NAMALWA (cell line): ENCODE data around the gene ACTC1.
"Not testable (repeated sequence)": the region's sequence is repeated elsewhere in the genome, so short reads cannot be mapped to it uniquely, and the experiment has no call there.

ENCODE experiments used
- DNase-seq: peaks from one replicate; pipeline ENCODE4 v3.0.0-alpha.2; 2015; ENCODE audit warnings: low spot score

Gene ACTC1

GRCh38 chr15:34795267-34796081, at the start of gene ACTC1:
Gene ACTC1, minus strand, starts transcription at chr15:34795549. Its CDS starts 741 bp downstream, at chr15:34794808.
- no peak for DNase-seq

- DNase-seq, result no peak
These were observed 45.9 kb upstream of the ACTC1 start for GRCh38 chr15:34841262-34841725.

- DNase-seq, result no peak
These were observed 42.9 kb upstream of the ACTC1 start for GRCh38 chr15:34838282-34838681.

GRCh38 chr15:34837246-34838016, 42.1 kb upstream of the ACTC1 start:
- no peak for DNase-seq

GRCh38 chr15:34828145-34828911, 33.0 kb upstream of the ACTC1 start:
- DNase-seq, result no peak

- DNase-seq, result no peak
These were observed 26.5 kb upstream of the ACTC1 start for GRCh38 chr15:34821831-34822230.

GRCh38 chr15:34820110-34820509, 24.8 kb upstream of the ACTC1 start:
- DNase-seq, result no peak

GRCh38 chr15:34818526-34818925, 23.2 kb upstream of the ACTC1 start:
- no peak for DNase-seq

- DNase-seq, result no peak
These were observed 20.5 kb upstream of the ACTC1 start for GRCh38 chr15:34815836-34816235.

GRCh38 chr15:34813446-34814190, 18.3 kb upstream of the ACTC1 start:
- no peak for DNase-seq

- DNase-seq, result not testable (repeated sequence)
These were observed 17.6 kb upstream of the ACTC1 start for GRCh38 chr15:34812868-34813365.

- DNase-seq, result no peak
These were observed 17.0 kb upstream of the ACTC1 start for GRCh38 chr15:34812369-34812768.

GRCh38 chr15:34810443-34811129, 15.2 kb upstream of the ACTC1 start:
- DNase-seq, result no peak

GRCh38 chr15:34809186-34809585, 13.8 kb upstream of the ACTC1 start:
- no peak for DNase-seq

- no peak for DNase-seq
These were observed 12.7 kb upstream of the ACTC1 start for GRCh38 chr15:34808016-34808415.

GRCh38 chr15:34807241-34807640, 11.9 kb upstream of the ACTC1 start:
- not testable (repeated sequence) for DNase-seq

- DNase-seq, result no peak
These were observed 9.4 kb upstream of the ACTC1 start for GRCh38 chr15:34804776-34805175.

- DNase-seq, result no peak
These were observed 8.8 kb upstream of the ACTC1 start for GRCh38 chr15:34804113-34804512.

GRCh38 chr15:34802803-34803750, 7.7 kb upstream of the ACTC1 start:
- no peak for DNase-seq

- DNase-seq, result no peak
These were observed 7.0 kb upstream of the ACTC1 start for GRCh38 chr15:34802371-34802770.
